Glutamatergic neuron (in vitro differentiated cells): ENCODE data around the gene SMIM36. TPM values are rescaled to one million over a fixed set of nuclear protein-coding genes. Genes with fewer than 3 reads are reported as not detected.

Experiments
- DNase-seq: peaks from one replicate; pipeline ENCODE4 v3.0.0; 2022
- H3K27ac Mint-ChIP-seq: one replicate; pipeline ENCODE4 v1.8.0; 2020; ENCODE audit warnings: mild to moderate bottlenecking, mixed read lengths, inconsistent platforms; ENCODE audit not compliant: unreplicated experiment
- H3K27me3 Mint-ChIP-seq: one replicate; pipeline ENCODE4 v1.8.0; 2020; ENCODE audit warnings: mild to moderate bottlenecking, moderate library complexity, mixed read lengths, inconsistent platforms; ENCODE audit not compliant: unreplicated experiment
- H3K36me3 Mint-ChIP-seq: one replicate; pipeline ENCODE4 v1.8.0; 2020; ENCODE audit warnings: mild to moderate bottlenecking, mixed read lengths, inconsistent platforms; ENCODE audit not compliant: unreplicated experiment
- H3K4me1 Mint-ChIP-seq: one replicate; pipeline ENCODE4 v1.8.0; 2020; ENCODE audit warnings: mild to moderate bottlenecking, low read depth, mixed read lengths, inconsistent platforms; ENCODE audit not compliant: unreplicated experiment
- H3K4me3 Mint-ChIP-seq: one replicate; pipeline ENCODE4 v1.8.0; 2020; ENCODE audit warnings: mild to moderate bottlenecking, mixed read lengths, inconsistent platforms; ENCODE audit not compliant: unreplicated experiment
- H3K9me3 Mint-ChIP-seq: one replicate; pipeline ENCODE4 v1.8.0; 2020; ENCODE audit warnings: mild to moderate bottlenecking, moderate library complexity, mixed read lengths, inconsistent platforms; ENCODE audit not compliant: unreplicated experiment
- CTCF ChIP-seq: fragments of 200-600 bp; sonication (generic); IDR thresholded peaks from one replicate; pipeline ENCODE4 v1.5.0; 2021; ENCODE audit not compliant: partially characterized antibody, unreplicated experiment
- total RNA-seq: library from RNA; stranded (reverse); fragmentation: NEBNext Ultra II Directional; extraction: Animal tissue kit (Norgen Biotek cat#: 25700); gene quantifications from one replicate; pipeline ENCODE4 v1.2.1, GENCODE V29; 2021; ENCODE audit not compliant: unreplicated experiment

The SMIM36 gene
- total RNA-seq, 1 donor from 2014 or later: not detected

DNA sequence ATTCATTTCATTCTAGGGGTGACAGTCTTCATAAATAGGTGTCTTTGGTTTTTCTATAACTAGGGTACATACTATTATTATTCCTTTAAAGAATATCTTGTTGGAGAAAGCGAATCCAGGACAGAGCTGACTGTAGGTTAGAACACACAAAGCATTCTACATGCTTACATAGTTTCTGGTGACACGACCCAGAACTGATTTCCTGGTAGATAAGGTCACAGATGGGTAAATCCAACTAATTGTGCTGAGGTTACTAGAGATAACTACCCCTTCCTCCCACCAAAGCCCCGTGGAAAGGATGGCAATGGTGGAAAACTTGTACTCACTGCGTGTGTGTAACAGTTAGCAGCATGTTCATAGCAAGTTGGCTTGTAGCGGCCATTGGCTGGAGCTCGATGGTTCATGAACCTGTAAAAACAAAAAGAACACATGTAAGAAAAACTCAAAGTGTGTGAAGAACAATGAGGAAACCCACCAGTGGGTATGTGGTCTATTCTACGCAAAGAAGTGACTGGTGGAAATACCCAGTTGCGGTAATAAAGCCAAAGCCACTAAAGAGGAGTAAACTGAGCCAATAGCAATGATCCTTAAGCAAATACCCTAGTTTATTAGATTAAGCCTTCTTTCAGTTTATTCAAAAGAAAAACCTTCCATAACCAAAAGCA is 97.3 kb downstream of the SMIM36 start:
- Mint-ChIP-seq H3K9me3 (peaks cover 1% of the 10 kb centered on the region), H3K27me3 (no peaks in the 10 kb centered on the region)

GRCh38 chr17:55411463-55411855 is 99.8 kb downstream of the SMIM36 start:
- no peaks in the 10 kb centered on the region for H3K36me3 Mint-ChIP-seq
- H3K9me3 Mint-ChIP-seq: no peaks in the 10 kb centered on the region
- H3K4me1 Mint-ChIP-seq: no peaks in the 10 kb centered on the region
- no peaks in the 10 kb centered on the region for H3K27me3 Mint-ChIP-seq
- TF ChIP-seq CTCF: no peak
- no peak for DNase-seq
- H3K4me3 Mint-ChIP-seq: no peak overlapping the region
- H3K27ac Mint-ChIP-seq: no peak overlapping the region

More for the DNA sequence above, 97.3 kb downstream of the SMIM36 start:
- no peak for TF ChIP-seq CTCF
- peaks cover 4% of the 10 kb centered on the region for H3K36me3 Mint-ChIP-seq
- DNase-seq: no peak
- H3K4me3 Mint-ChIP-seq: no peak overlapping the region
- H3K4me1 Mint-ChIP-seq: no peaks in the 10 kb centered on the region
- H3K27ac Mint-ChIP-seq: no peak overlapping the region

DNA sequence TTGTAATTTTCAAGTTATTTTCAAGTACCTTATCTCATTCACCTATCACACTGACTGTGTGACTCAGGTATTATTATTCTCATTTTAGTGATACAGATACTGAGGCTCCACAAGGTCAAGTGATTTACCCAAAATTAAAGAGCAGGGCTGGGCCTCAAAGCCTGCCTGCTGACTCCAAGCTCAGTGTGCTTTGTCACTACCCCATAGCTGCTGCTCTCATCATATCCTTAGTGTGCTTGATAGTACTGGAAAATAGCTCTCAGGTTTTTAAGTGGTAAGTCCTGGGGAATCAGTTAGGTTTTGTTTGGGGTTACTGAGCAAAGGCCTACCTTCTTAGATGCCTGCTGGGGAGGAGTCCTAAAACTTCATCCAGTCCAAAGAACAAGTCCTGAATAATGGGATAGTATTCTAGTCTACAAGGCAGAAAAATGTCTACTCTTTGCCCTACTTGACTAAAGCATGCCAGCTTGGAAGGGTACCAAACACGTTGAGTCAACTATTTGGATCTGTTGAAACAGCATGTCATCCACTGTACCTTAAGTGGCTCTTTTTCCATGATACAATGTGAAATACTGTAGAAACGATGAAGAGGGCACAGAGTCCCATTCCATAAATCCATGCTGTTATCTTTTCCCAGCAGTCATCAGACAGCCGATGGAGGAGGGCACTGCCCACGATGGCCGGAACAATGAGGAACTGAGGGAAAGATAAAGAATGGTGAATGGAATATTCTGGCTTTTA is 100.4 kb downstream of the SMIM36 start:
- Mint-ChIP-seq H3K27me3 (no peaks in the 10 kb centered on the region), H3K4me3 (no peak overlapping the region), H3K4me1 (no peaks in the 10 kb centered on the region), H3K36me3 (no peaks in the 10 kb centered on the region), H3K9me3 (no peaks in the 10 kb centered on the region), H3K27ac (no peak overlapping the region)
- TF ChIP-seq CTCF: no peak
- DNase-seq: no peak

GRCh38 chr17:55409030-55409800 is 102.0 kb downstream of the SMIM36 start:
- H3K4me3 Mint-ChIP-seq: no peak overlapping the region
- TF ChIP-seq CTCF: no peak
- no peaks in the 10 kb centered on the region for H3K4me1 Mint-ChIP-seq
- H3K27ac Mint-ChIP-seq: no peak overlapping the region
- no peak for DNase-seq
- no peaks in the 10 kb centered on the region for H3K27me3 Mint-ChIP-seq
- no peaks in the 10 kb centered on the region for H3K36me3 Mint-ChIP-seq
- no peaks in the 10 kb centered on the region for H3K9me3 Mint-ChIP-seq
